GM12878 (cell line): ENCODE data around the gene DLEC1. TPM values are rescaled to one million over a fixed set of nuclear protein-coding genes. Genes with fewer than 3 reads are reported as not detected.

Source experiments
- ATAC-seq: fragments of 200-7000 bp; cut with Tn5 transposase; 3 replicates; pipeline ENCODE4 v1.9.1; 2020; ENCODE audit warnings: mild to moderate bottlenecking, moderate library complexity
- BruUV-seq: library from RNA; stranded (reverse); fragments of 400-500 nt; replicated peaks from 2 replicates; lab custom pipeline; 2021; lab: Mats Ljungman, UMichigan
- CTCF ChIA-PET: fragments of 300-600 bp; sonication (Branson Sonifier 250); formaldehyde crosslinking; extraction: SDS; loops from one replicate; lab custom pipeline; 2021; ENCODE audit warnings: inconsistent platforms; lab: Yijun Ruan, JAX
- POLR2A ChIA-PET: fragments of 350-600 bp; formaldehyde crosslinking; extraction: SDS; loops from one replicate; lab custom pipeline; 2021; ENCODE audit warnings: inconsistent platforms; lab: Charles Lee
- RAD21 ChIA-PET: fragments of 300-600 bp; sonication (Branson Sonifier 250); formaldehyde crosslinking; loops from one replicate; lab custom pipeline; 2023; ENCODE audit warnings: antibody characterized with exemption; ENCODE audit not compliant: unreplicated experiment; lab: Charles Lee
- SMC1A ChIA-PET: fragments of 300-600 bp; sonication (Branson Sonifier 250); formaldehyde crosslinking; loops from one replicate; lab custom pipeline; 2023; ENCODE audit not compliant: unreplicated experiment, uncharacterized antibody; lab: Charles Lee
- DNase-seq: peaks from one replicate; pipeline ENCODE4 v3.0.0-alpha.2; 2011; ENCODE audit warnings: low read depth, low spot score
- FAIRE-seq: peaks from 3 replicates; lab custom pipeline; 2011; peaks lifted over from hg19 to GRCh38; lab: Jason Lieb, UNC
- H2AFZ ChIP-seq: 2 replicates; pipeline ENCODE4 v1.6.0; 2011; ENCODE audit warnings: low read depth, low read length, control low read depth; ENCODE audit not compliant: control insufficient read depth
- H3K27ac ChIP-seq: 2 replicates; pipeline ENCODE4 v1.5.1; 2011; ENCODE audit warnings: control low read depth; ENCODE audit not compliant: control insufficient read depth, insufficient read depth
- H3K27me3 ChIP-seq, 2 experiments: replicated peaks in 1 of 2; 2 replicates each; pipeline versions ENCODE4 v1.6.0 to v1.6.1; 2011; ENCODE audit warnings: low read length in 1 of 2; ENCODE audit not compliant: control insufficient read depth in 2 of 2, insufficient read depth in 2 of 2
- H3K36me3 ChIP-seq, 2 experiments: 2 replicates each; pipeline ENCODE4 v1.5.1; 2011; ENCODE audit warnings: low read length in 1 of 2; ENCODE audit not compliant: control insufficient read depth in 2 of 2, insufficient read depth in 2 of 2
- H3K4me1 ChIP-seq: 2 replicates; pipeline ENCODE4 v1.6.1; 2011; ENCODE audit warnings: mild to moderate bottlenecking, low read length, moderate library complexity, mixed read lengths; ENCODE audit not compliant: control insufficient read depth, insufficient read depth
- H3K4me2 ChIP-seq: 2 replicates; pipeline ENCODE4 v1.6.0; 2011; ENCODE audit warnings: control low read depth; ENCODE audit not compliant: control insufficient read depth, insufficient read depth
- H3K4me3 ChIP-seq: fragments of 200-600 bp; sonication (generic); 2 replicates; pipeline ENCODE4 v1.5.1; 2016
- H3K79me2 ChIP-seq: 2 replicates; pipeline ENCODE4 v1.6.0; 2011; ENCODE audit warnings: low read length; ENCODE audit not compliant: control insufficient read depth, insufficient read depth
- H3K9ac ChIP-seq: 2 replicates; pipeline ENCODE4 v1.8.0; 2011; ENCODE audit warnings: low read length, control low read depth, mixed read lengths; ENCODE audit not compliant: control insufficient read depth, insufficient read depth
- H3K9me3 ChIP-seq: replicated peaks from 3 replicates; pipeline ENCODE4 v1.5.1; 2011; ENCODE audit warnings: mild to moderate bottlenecking, low read length; ENCODE audit not compliant: control insufficient read depth, insufficient read depth
- H4K20me1 ChIP-seq: 2 replicates; pipeline ENCODE4 v1.6.0; 2011; ENCODE audit not compliant: control insufficient read depth, insufficient read depth
- ATF7 ChIP-seq: fragments of 450-650 bp; IDR thresholded peaks from 2 replicates; pipeline ENCODE4 v1.6.1; 2016; ENCODE audit warnings: low read depth, mild to moderate bottlenecking
- BHLHE40 ChIP-seq, 2 experiments: fragments of 450-650 bp in 1 of 2; IDR thresholded peaks; 2 replicates each; pipeline ENCODE4 v1.6.1; 2011 to 2017; ENCODE audit warnings: low read depth in 2 of 2, borderline replicate concordance in 1 of 2, improper control_type of control experiment in 1 of 2, low read length in 1 of 2, mild to moderate bottlenecking in 1 of 2
- EZH2 ChIP-seq: IDR thresholded peaks from 2 replicates; pipeline ENCODE4 v1.6.1; 2012; ENCODE audit warnings: low read depth, mild to moderate bottlenecking, control low read depth, inconsistent platforms, low read length, borderline replicate concordance; ENCODE audit not compliant: control insufficient read depth
- FOXM1 ChIP-seq: IDR thresholded peaks from 2 replicates; pipeline ENCODE4 v1.6.1; 2012; ENCODE audit warnings: low read depth, mild to moderate bottlenecking, inconsistent platforms, low read length, moderate library complexity
- GABPA ChIP-seq: IDR thresholded peaks from 2 replicates; pipeline ENCODE4 v1.6.1; 2014; ENCODE audit warnings: antibody characterized with exemption, low read depth, mild to moderate bottlenecking, inconsistent platforms
- MTA2 ChIP-seq: fragments of 450-650 bp; IDR thresholded peaks from 2 replicates; pipeline ENCODE4 v1.6.1; 2016; ENCODE audit warnings: low read depth, mild to moderate bottlenecking, moderate library complexity
- NFIC ChIP-seq: IDR thresholded peaks from 2 replicates; pipeline ENCODE4 v1.6.1; 2012; ENCODE audit warnings: low read depth, mild to moderate bottlenecking, inconsistent platforms, low read length, moderate library complexity
- RBBP5 ChIP-seq: fragments of 200-600 bp; sonication (generic); conservative IDR thresholded peaks from 2 replicates; pipeline ENCODE4 v1.6.1; 2016
- RFX5 ChIP-seq: IDR thresholded peaks from 2 replicates; pipeline ENCODE4 v1.6.1; 2011; ENCODE audit warnings: low read depth, low read length, improper control_type of control experiment
- RUNX3 ChIP-seq: IDR thresholded peaks from 2 replicates; pipeline ENCODE4 v1.6.1; 2012; ENCODE audit warnings: low read length, inconsistent platforms
- SPI1 ChIP-seq: IDR thresholded peaks from 2 replicates; pipeline ENCODE4 v1.6.1; 2011; ENCODE audit warnings: low read depth, mild to moderate bottlenecking, low read length, moderate library complexity, borderline replicate concordance; ENCODE audit not compliant: insufficient read depth
- ZNF217 ChIP-seq: fragments of 450-650 bp; IDR thresholded peaks from 2 replicates; pipeline ENCODE4 v1.6.1; 2017; ENCODE audit warnings: antibody characterized with exemption, mild to moderate bottlenecking
- ZNF24 ChIP-seq: fragments of 450-650 bp; IDR thresholded peaks from 2 replicates; pipeline ENCODE4 v1.6.1; 2017; ENCODE audit warnings: antibody characterized with exemption, mild to moderate bottlenecking
- WGBS: methylation state at CpG from one replicate; pipeline ENCODE4 v1.1.6; 2016; ENCODE audit warnings: low lambda C conversion rate; ENCODE audit not compliant: insufficient replicate concordance, insufficient coverage; ENCODE audit errors: missing lambda C conversion rate; 5-methylcytosine and 5-hydroxymethylcytosine counted together
- in situ Hi-C: fragments of 300-500 bp; cut with MboI; formaldehyde crosslinking; loops from 9 replicates; pipeline ENCODE4 v1.14.3; 2018; ENCODE audit warnings: mixed read lengths
- intact Hi-C: fragments of 100-400 bp; cut with micrococcal nuclease; formaldehyde crosslinking; loops from one replicate; pipeline ENCODE4 v1.14.2; 2022; ENCODE audit not compliant: unreplicated experiment
- polyA plus RNA-seq, 11 experiments: library from polyadenylated mRNA; depleted of rRNA in 4 of 11; unstranded in 6 of 11; stranded (reverse) in 5 of 11; fragments of >200 nt; fragmentation: Nextera tagmentation in 4 of 11; fragmentation: Illumina TruSeq in 1 of 11; extraction: Ambion mirVana in 4 of 11; extraction: Trizol in 1 of 11; gene quantifications; 1 replicate in 1 of 11; 2 replicates in 10 of 11; pipeline versions ENCODE4 v1.2.1 to v1.2.3, GENCODE V29; 2011 to 2016; ENCODE audit warnings: inconsistent platforms in 2 of 11, missing spikeins in 2 of 11, low read depth in 1 of 11
- total RNA-seq, 4 experiments: library from RNA; depleted of rRNA in 3 of 4; stranded (reverse); fragments of >200 nt in 3 of 4; fragmentation: Illumina TruSeq in 1 of 4; extraction: Trizol in 1 of 4; gene quantifications; 2 replicates each; pipeline versions ENCODE4 v1.2.1 to v1.2.3, GENCODE V29; 2013 to 2021

Gene DLEC1
- total and polyA plus RNA-seq, 10 of the 15 experiments (the other 5 are each of a cell fraction or from before 2014, with no cell fraction given), result 0.03 to 0.29 (median 0.07) TPM; not detected in 3

- ATAC-seq (no peak), DNase-seq (no peak), FAIRE-seq (no peak)
- no peak overlapping the region for H2AFZ ChIP-seq
- ChIA-PET POLR2A (no interaction called here), CTCF (no interaction called here), RAD21 (no interaction called here), SMC1A (no interaction called here)
- H3K36me3 ChIP-seq, result no peaks in the 10 kb centered on the region
- TF ChIP-seq FOXM1 (no peak), NFIC (no peak), RBBP5 (no peak), ATF7 (no peak), MTA2 (no peak), ZNF217 (no peak), RUNX3 (no peak), BHLHE40 (IDR thresholded peaks at IDR 0.05; ENCODE audit: borderline replicate concordance in 1 of 2, low read depth in 2 of 2, low read length in 1 of 2) (no peak), SPI1 (no peak), ZNF24 (no peak), GABPA (no peak), RFX5 (no peak), EZH2 (no peak)
- H3K9me3 ChIP-seq, result no peaks in the 10 kb centered on the region
- no peaks in the 10 kb centered on the region for H3K79me2 ChIP-seq
- intact Hi-C loops (no loop called here), in situ Hi-C loops (no loop called here)
- H3K27ac ChIP-seq, result no peak overlapping the region
- no peak overlapping the region for H3K9ac ChIP-seq
- H3K27me3 ChIP-seq, result no peaks in the 10 kb centered on the region; a peak in 1 of 4 replicates
- BruUV-seq, result no TSS peak
- no peaks in the 10 kb centered on the region for H4K20me1 ChIP-seq
- H3K4me2 ChIP-seq, result no peak overlapping the region
- H3K4me1 ChIP-seq, result peaks cover 6% of the 10 kb centered on the region; the same call in 1 of the 2 replicates
- H3K4me3 ChIP-seq, result no peak overlapping the region
- 51% methylated on average over 16 of the region's 16 CpGs for WGBS
Observed at GRCh38 chr3:38111696-38112377, 72.8 kb downstream of the DLEC1 start.
